GM18499 (cell line): ENCODE results near the gene CRLF1.
A peak's percentile ranks its signal among the peaks of the same experiment; 100 is the strongest.
"Not testable (repeated sequence)": the region's sequence is repeated elsewhere in the genome, so short reads cannot be mapped to it uniquely, and the experiment has no call there.

Experiments used
- ATAC-seq: cut with Tn5 transposase; IDR thresholded peaks from one replicate; pipeline ENCODE4 v1.9.1; 2021; ENCODE audit warnings: moderate number of reproducible peaks; ENCODE audit not compliant: insufficient read depth, unreplicated experiment

The CRLF1 gene

GRCh38 chr19:18594096-18594823, 12.3 kb downstream of the CRLF1 start:
- ATAC-seq, result no peak

- no peak for ATAC-seq
Observed at GRCh38 chr19:18593367-18594095, 13.1 kb downstream of the CRLF1 start.

GRCh38 chr19:18592732-18593131, 13.9 kb downstream of the CRLF1 start:
- not testable (repeated sequence) for ATAC-seq

GRCh38 chr19:18591735-18592385, 14.7 kb downstream of the CRLF1 start:
- no peak for ATAC-seq

- no peak for ATAC-seq
Observed at GRCh38 chr19:18590273-18591272, 16.0 kb downstream of the CRLF1 start.

- no peak for ATAC-seq
Observed at GRCh38 chr19:18589380-18590272, 17.0 kb downstream of the CRLF1 start.

- no peak for ATAC-seq
Observed at GRCh38 chr19:18588611-18589379, 17.8 kb downstream of the CRLF1 start, which contains the start of gene REX1BD. Gene REX1BD (plus strand): TSS chr19:18588798. CDS start chr19:18588802, 4 bp downstream.

GRCh38 chr19:18587962-18588610, 18.5 kb downstream of the CRLF1 start:
- no peak for ATAC-seq

- ATAC-seq, result no peak
Observed at GRCh38 chr19:18587561-18587960, 19.0 kb downstream of the CRLF1 start.

- ATAC-seq, result no peak
Observed at GRCh38 chr19:18586306-18586705, 20.3 kb downstream of the CRLF1 start.

- ATAC-seq, result no peak
Observed at GRCh38 chr19:18580311-18580710, 26.3 kb downstream of the CRLF1 start.

GRCh38 chr19:18577365-18577914, 29.2 kb downstream of the CRLF1 start:
- ATAC-seq, result no peak

- no peak for ATAC-seq
Observed at GRCh38 chr19:18576383-18576782, 30.2 kb downstream of the CRLF1 start.

GRCh38 chr19:18574691-18575291, 31.8 kb downstream of the CRLF1 start:
- no peak for ATAC-seq

- peak; percentile 71 for ATAC-seq
Observed at GRCh38 chr19:18571564-18572344, 34.8 kb downstream of the CRLF1 start, which contains the start of gene UBA52. Gene UBA52 (plus strand): TSS chr19:18571857. CDS start chr19:18573301, 1,444 bp downstream.

GRCh38 chr19:18568367-18568766, 38.2 kb downstream of the CRLF1 start:
- ATAC-seq, result no peak
